Heart right ventricle (tissue), 16 donors: Measurements from ENCODE around the gene BNC2. TPM values are rescaled to one million over a fixed set of nuclear protein-coding genes. Genes with fewer than 3 reads are reported as not detected.

Experiments
- ATAC-seq, 8 donors: fragments of 200-7000 bp; cut with Tn5 transposase; one replicate each; pipeline ENCODE4 v1.9.1; 2020; ENCODE audit warnings: mild to moderate bottlenecking in 8 of 8, moderate library complexity in 8 of 8, moderate number of reproducible peaks in 1 of 8
- DNase-seq, 2 donors: peaks; one replicate each; pipeline ENCODE4 v3.0.0-alpha.2; 2020
- H3K27ac ChIP-seq, 10 donors: fragments of 200-600 bp; sonication (generic) in 2 of 10; one replicate each; pipeline versions ENCODE4 v1.5.0 to v1.8.0; 2020 to 2022; ENCODE audit warnings: mild to moderate bottlenecking in 3 of 10
- H3K27me3 ChIP-seq, 7 donors: fragments of 200-600 bp; one replicate each; pipeline ENCODE4 v1.8.0; 2021 to 2022; ENCODE audit warnings: mild to moderate bottlenecking in 2 of 7
- H3K36me3 ChIP-seq, 9 donors: fragments of 200-600 bp; sonication (generic) in 1 of 9; one replicate each; pipeline versions ENCODE4 v1.5.0 to v1.8.0; 2020 to 2022; ENCODE audit warnings: mild to moderate bottlenecking in 2 of 9
- H3K4me1 ChIP-seq, 9 donors: fragments of 200-600 bp; sonication (generic) in 1 of 9; one replicate each; pipeline versions ENCODE4 v1.5.0 to v1.8.0; 2020 to 2022; ENCODE audit warnings: mild to moderate bottlenecking in 4 of 9
- H3K4me3 ChIP-seq, 10 donors: fragments of 200-600 bp; sonication (generic) in 2 of 10; one replicate each; pipeline versions ENCODE4 v1.5.0 to v1.8.0; 2020 to 2022; ENCODE audit warnings: mild to moderate bottlenecking in 7 of 10, moderate library complexity in 2 of 10
- H3K9me3 ChIP-seq, 11 donors: fragments of 200-600 bp in 10 of 11; sonication (generic) in 2 of 11; one replicate each; pipeline versions ENCODE4 v1.5.0 to v1.8.0; 2013 to 2022; ENCODE audit warnings: mild to moderate bottlenecking in 2 of 11, control low read depth in 1 of 11, moderate library complexity in 1 of 11
- WGBS, 2 donors: extraction: QIAGEN DNeasy Blood & Tissue Kit; methylation state at CpG; one replicate each; pipeline ENCODE4 v1.1.7; 2013; ENCODE audit warnings: inconsistent platforms in 1 of 2; 5-methylcytosine and 5-hydroxymethylcytosine counted together
- intact Hi-C, 10 donors: fragments of 100-400 bp; cut with DNase I; formaldehyde crosslinking; loops; one replicate each; pipeline versions ENCODE4 v1.11.1 to v1.14.2; 2022
- polyA plus RNA-seq, 2 donors: library from polyadenylated mRNA; stranded (reverse); fragments of 200-250 nt; gene quantifications; one replicate each; pipeline ENCODE4 v1.2.3, GENCODE V29; 2013
- total RNA-seq, 10 donors: library from RNA; stranded (reverse); fragmentation: NEBNext Ultra II Directional in 3 of 10; extraction: Animal tissue kit (Norgen Biotek cat#: 25700) in 3 of 10; gene quantifications; one replicate each; pipeline versions ENCODE4 v1.2.1 to v1.2.4, GENCODE V29; 2021 to 2023
- TF ChIP-seq, protein P1 (sequence below), 9 donors: fragments of 200-600 bp; sonication (generic) in 2 of 9; IDR thresholded peaks; one replicate each; pipeline versions ENCODE4 v1.5.0 to v1.8.0; 2021 to 2022; ENCODE audit warnings: antibody characterized with exemption in 9 of 9, mild to moderate bottlenecking in 5 of 9, moderate library complexity in 1 of 9
- donor health status: Arrhythmogenic right ventricular cardiomyopathy.
- donor health status: ischemic (EF 13 %, LVEDD 7.1; RV severe dilation, severe dysfunction).
- donor health status: healthy with polysubstance abuse.
- donor health status: DM: no; HTN: yes; CAD: no.
- donor health status: DM: no; HTN: no; CAD: no.
- donor health status: ischemic (EF 25% LVEDD 6.9; RV normal size, moderate dysfunction).
- donor health status: ischemic (EF 25% LVEDD 5.7; RV mildly dilated, moderate dysfunction).
- donor health status: healthy.
- donor health status: DM: yes; HTN: yes; CAD: no.
- donor health status: Ischemic cardiomyopathy.
- donor health status: ischemic (EF 35%, LVEDD 5.7; RV mildly dilated, moderate dysfunction).
- donor health status: nonischemic (EF 11% LVEDD 7.7; RV severe dilation, severe dysfunction).
- donor health status: DM: yes; HTN: yes; CAD: no.
- donor health status: PGD.
- donor health status: ischemic (EF 29% LVEDD 5.4; RV normal size, mild dysfunction).
- donor health status: nonischemic (EF 23%, LVEDD 6.1; RV moderate dilation, normal function).

The BNC2 gene
- total and polyA plus RNA-seq, 12 donors = 0.49 to 7.3 (median 3.2) TPM

DNA sequence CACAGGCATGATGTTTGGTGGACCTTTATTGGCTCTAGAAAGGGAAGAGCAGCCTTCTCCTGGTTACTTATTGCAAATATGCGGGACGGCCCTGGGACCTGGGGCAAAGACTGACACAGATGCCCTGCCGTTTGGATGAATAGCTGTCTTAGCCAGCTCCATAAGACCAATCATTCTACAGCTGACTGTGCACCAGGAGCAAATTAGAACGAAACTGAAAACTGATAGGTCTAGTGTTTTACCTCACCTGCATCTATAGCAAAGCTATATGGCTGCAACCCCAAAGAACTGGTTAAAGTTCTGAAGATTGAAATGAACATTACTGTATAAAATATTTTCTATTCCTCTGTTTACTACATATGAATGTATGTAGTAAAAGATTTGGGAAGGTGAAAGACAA is 34.2 kb upstream of the BNC2 start:
- Histone ChIP-seq H3K4me1 (no peaks in the 10 kb centered on the region), H3K27me3 (no peaks in the 10 kb centered on the region), H3K27ac (no peak overlapping the region), H3K36me3 (no peaks in the 10 kb centered on the region), H3K4me3 (no peak overlapping the region), H3K9me3 (no peaks in the 10 kb centered on the region)
- DNase-seq (no peak), ATAC-seq (no peak)
- TF ChIP-seq, protein P1, sequence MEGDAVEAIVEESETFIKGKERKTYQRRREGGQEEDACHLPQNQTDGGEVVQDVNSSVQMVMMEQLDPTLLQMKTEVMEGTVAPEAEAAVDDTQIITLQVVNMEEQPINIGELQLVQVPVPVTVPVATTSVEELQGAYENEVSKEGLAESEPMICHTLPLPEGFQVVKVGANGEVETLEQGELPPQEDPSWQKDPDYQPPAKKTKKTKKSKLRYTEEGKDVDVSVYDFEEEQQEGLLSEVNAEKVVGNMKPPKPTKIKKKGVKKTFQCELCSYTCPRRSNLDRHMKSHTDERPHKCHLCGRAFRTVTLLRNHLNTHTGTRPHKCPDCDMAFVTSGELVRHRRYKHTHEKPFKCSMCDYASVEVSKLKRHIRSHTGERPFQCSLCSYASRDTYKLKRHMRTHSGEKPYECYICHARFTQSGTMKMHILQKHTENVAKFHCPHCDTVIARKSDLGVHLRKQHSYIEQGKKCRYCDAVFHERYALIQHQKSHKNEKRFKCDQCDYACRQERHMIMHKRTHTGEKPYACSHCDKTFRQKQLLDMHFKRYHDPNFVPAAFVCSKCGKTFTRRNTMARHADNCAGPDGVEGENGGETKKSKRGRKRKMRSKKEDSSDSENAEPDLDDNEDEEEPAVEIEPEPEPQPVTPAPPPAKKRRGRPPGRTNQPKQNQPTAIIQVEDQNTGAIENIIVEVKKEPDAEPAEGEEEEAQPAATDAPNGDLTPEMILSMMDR (IDR thresholded peaks at IDR 0.05) = no peak
- intact Hi-C loops = loop anchor here in 1 of 10 donors (1.0 kb wide), 1 partner anchor 21 kb away; no protein-coding TSS in a partner anchor
- whole genome bisulfite sequencing, 2 donors = 85 to 86% methylated on average over 4 of the region's 4 CpGs

GRCh38 chr9:16901590-16901989 is 31.1 kb upstream of the BNC2 start:
- intact Hi-C loops = no loop called here
- no peaks in the 10 kb centered on the region for H3K36me3 ChIP-seq
- no peak overlapping the region for H3K27ac ChIP-seq
- 92 to 93% methylated on average over 2 of the region's 2 CpGs for WGBS, 2 donors
- H3K4me1 ChIP-seq = no peaks in the 10 kb centered on the region
- ATAC-seq (no peak), DNase-seq (no peak)
- H3K4me3 ChIP-seq = no peak overlapping the region
- no peaks in the 10 kb centered on the region for H3K27me3 ChIP-seq
- TF ChIP-seq, protein P1 (IDR thresholded peaks at IDR 0.05) = no peak
- H3K9me3 ChIP-seq = no peaks in the 10 kb centered on the region

DNA sequence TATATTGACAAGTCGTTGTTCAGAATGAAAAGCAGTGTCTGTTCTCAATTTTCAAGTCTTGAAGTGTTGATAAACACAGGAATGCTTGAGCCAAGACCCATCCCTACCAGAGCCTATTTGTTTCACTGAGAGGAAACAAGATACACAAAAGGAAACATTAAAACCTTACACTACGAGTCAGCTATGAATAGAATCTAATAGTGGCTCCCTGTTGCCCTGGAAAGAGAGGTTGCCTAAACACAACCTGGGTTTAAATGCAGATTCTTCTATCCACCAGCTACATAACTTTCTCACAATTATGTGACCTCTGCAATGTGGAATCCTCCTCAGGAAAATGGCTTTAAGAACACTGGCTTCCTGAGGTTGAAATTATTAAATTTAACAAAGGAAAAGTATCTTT is 29.1 kb upstream of the BNC2 start:
- TF ChIP-seq, protein P1 (IDR thresholded peaks at IDR 0.05) = no peak
- intact Hi-C loops = loop anchor here in 1 of 10 donors (10.0 kb wide), 1 partner anchor 155 kb away; no protein-coding TSS in a partner anchor
- no peaks in the 10 kb centered on the region for H3K4me1 ChIP-seq
- WGBS, 2 donors = 19 to 25% methylated on average over 2 of the region's 2 CpGs
- ATAC-seq (no peak), DNase-seq (no peak)
- no peaks in the 10 kb centered on the region for H3K36me3 ChIP-seq
- H3K27ac ChIP-seq = no peak overlapping the region
- no peaks in the 10 kb centered on the region for H3K27me3 ChIP-seq
- H3K9me3 ChIP-seq = no peaks in the 10 kb centered on the region
- no peak overlapping the region for H3K4me3 ChIP-seq

DNA sequence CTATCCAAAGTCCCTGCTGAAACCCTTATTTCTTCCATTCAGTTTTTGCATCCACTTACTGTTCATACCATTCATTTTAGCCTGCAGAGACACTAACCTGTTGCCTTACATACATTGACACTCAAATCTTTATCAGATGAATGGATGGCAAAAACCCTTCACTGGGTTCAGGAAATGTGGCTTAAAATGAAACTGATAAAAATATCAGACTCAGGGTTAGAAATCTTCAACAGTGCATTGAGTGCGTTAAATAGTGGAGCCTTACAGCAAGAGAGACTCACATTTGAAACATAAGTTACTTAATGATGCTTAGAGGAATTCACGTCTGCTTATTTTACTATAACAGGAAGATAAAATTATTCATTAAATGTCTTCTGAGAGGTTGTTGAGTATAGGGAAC is 28.0 kb upstream of the BNC2 start:
- Histone ChIP-seq H3K9me3 (no peaks in the 10 kb centered on the region), H3K27me3 (no peaks in the 10 kb centered on the region), H3K27ac (no peak overlapping the region), H3K36me3 (no peaks in the 10 kb centered on the region), H3K4me1 (no peaks in the 10 kb centered on the region), H3K4me3 (no peak overlapping the region)
- ATAC-seq (no peak), DNase-seq (no peak)
- WGBS, 2 donors = 71 to 82% methylated on average over 2 of the region's 2 CpGs
- TF ChIP-seq, protein P1 (IDR thresholded peaks at IDR 0.05) = no peak
- intact Hi-C loops = loop anchor here in 1 of 10 donors (10.0 kb wide), 1 partner anchor 156 kb away; no protein-coding TSS in a partner anchor
